GM18499 (cell line): ENCODE results near the gene EEA1.

Experiments
- ATAC-seq: cut with Tn5 transposase; IDR thresholded peaks from one replicate; pipeline ENCODE4 v1.9.1; 2021; ENCODE audit warnings: moderate number of reproducible peaks; ENCODE audit not compliant: insufficient read depth, unreplicated experiment

The EEA1 gene

DNA sequence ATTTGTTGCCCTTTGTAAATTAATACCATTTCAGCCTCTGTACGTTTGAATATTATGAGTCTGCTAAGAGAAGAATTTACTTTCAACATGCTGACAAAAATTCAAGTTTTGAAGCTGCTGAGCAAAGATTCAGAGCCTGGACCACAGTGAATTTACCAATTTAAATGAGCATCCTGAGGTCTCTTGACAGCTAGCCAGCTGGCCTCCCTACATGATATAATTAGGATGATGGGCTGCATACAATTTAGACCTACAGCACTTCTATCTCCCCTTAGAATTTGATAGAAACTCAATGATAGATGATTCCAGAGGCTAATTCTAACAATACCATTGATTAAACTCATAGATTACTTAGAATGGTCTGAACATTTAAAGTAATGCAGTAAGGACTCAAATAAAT is 10.0 kb upstream of the EEA1 start:
- ATAC-seq: no peak

DNA sequence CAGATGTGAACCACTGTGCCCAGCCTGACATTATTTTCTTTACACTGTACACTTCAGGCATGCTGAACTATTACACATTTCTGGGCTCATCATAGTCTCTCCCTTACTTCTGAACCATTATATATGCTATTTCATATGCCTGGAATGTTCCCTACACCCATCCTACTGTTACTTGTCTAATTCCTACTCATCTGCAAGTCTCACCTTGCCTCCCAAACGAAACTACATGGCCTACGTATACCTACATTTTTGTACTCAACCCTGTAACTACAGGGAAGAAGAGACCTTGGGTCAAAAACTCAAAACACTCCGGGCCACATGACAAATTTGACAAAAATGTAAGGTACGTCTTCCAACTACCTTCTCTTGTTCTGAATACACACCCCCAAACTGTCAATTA is 9.5 kb upstream of the EEA1 start:
- no peak for ATAC-seq

DNA sequence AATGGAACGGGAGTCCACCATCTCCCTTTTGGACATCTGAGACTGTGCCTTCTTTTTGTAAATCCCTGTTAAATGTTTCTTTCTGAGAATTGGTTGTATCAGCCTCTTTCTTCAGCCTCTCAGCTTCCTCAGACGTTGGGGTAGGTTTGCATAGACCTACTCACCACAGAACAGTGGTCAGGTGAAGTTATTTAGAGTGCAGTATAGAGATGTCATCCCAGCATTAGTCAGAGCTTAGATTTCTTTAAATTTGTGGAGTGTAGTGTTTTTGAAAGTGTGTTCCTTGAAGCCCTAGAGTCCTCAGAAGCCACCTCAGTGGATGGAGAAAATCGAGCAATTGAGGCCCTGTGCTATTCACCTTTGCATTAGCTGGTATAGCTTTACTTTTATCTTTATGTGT is 8.9 kb upstream of the EEA1 start:
- ATAC-seq: no peak

DNA sequence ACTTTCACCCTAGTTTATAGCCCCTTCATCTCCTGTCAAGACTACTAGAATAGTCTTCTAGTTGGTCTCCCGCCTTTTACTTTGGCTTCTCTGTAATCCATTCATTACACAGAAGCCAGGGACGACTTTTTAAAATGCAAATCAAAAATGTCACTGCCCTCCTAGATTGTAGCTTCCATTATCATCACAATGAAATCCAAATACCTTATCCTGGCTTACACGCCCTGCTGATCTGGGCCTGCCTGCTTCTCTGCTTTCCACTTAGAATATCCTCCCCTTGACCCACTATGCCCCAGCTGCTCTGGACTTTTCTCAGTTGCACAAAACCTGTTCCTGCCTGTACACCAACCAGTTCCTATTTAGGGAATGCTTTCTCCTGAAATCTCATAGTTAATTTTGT is 4.5 kb upstream of the EEA1 start:
- no peak for ATAC-seq

DNA sequence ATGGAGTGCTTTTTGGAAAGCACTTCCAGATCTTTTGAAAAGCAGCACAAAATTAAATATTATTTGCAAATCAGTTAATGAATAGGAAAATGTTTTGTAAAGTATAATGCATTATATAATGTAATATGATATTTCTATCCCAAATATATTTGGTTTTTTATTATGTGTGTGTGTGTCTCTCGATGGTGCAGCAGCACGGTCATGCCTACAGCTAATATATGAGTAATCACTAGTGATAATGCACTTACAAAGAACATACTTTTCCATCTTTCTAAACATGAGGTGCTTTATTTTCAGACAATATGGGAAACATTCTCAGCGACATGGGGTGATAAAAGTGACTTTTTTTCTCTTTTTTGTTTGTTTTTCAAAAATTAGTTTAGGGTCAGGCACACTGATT is 1.3 kb upstream of the EEA1 start:
- ATAC-seq: no peak

DNA sequence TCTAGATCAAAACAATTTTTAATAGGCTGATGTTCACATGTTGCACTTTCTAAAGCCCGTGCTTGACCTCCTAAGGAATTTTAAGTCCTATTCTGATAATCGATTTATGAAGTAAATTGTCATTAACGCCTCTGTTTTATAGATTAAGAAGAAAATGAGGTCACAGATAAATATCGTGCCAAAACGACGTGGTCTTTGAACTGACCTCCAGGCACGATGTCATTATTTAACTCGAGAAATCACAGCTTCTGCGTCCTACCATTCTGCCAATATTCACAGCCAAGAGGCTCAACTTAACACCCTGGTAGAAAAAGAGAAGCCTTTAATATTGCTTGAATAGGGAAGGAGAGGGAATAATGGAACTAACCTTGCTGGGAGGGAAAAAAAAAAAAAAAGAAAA is 888 bp upstream of the EEA1 start:
- no peak for ATAC-seq

DNA sequence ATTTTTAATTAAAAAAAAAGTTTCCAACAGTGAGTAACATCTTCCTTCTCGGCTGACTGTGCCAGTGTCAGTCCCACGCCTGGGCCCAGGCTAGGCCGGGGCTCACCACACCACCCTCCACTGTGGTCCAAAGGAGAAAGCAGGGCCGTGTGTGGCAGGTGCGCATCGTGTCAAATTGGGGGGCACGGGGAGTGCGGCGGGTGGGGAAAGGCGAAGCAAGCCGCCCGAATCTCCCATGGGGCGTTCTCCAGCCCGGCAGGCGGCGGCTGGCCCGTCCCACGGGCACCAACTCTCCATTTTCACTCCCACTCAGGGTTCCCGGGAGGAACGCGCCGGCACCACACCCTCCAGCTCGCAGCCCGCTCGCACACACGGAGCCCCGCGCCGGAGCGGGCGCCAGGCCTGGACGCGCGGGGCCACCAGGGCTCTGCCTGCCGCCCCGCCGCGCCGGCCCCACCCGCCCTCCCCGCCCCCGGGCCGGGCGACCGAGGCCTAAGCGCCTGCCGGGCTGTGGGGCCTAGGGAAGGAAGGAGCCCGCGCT is 604 bp downstream of the EEA1 start:
- no peak for ATAC-seq

DNA sequence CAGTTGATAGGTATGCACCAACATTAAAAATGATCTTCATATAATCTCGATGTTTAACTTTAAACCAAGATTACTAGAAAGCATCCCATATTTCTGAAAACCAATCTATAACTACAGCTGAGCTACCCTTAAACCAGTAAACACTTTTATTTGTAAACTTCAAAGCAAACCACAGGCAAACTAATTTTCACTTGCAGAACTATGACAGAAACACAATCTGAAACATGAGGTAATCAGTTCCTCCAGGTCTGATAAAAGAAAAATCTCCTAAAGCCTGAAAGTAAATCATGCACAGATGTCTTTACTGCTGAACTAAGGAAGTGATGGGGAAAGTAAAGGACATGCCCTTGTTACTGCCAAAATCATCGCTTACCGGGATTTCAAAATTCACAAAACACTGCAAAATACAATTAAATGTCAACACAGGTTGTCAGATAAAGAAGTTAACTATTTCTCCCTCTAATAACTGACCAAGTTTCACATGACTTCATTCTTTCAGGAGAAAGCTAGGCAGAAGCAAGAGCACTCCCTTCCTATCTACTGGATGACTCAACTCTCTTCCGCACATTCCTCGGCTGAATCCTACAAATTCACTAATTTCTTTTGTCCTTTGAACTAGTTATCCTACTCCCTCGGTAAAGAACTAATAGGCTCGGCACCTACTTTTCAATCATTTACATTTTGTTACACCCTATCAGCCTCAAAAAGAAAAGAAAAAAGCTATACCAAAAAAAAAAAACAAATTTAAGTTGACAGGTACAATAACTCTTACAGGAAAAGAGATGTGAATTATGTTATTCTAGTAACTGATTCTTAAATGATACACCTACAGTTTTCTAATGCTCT is 1.4 kb downstream of the EEA1 start:
- peak; percentile 25 for ATAC-seq

DNA sequence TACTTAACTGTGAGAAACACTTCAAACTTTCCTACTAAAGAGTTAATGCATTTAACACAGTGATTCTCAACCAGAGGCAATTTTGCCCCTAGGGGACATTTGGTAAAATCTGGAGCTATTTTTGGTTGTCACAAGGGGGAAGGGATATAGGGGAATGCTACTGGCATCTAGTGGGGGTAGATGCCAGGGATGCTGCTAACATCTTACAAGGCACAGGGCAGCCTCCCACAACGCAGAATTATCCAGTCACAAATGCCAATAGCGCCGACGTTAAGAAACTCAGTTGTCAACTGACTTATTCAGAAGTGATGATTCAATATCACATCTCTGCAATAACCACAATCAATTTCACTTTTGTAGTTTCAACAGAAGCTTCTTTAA is 2.0 kb downstream of the EEA1 start:
- peak; percentile 11 for ATAC-seq

DNA sequence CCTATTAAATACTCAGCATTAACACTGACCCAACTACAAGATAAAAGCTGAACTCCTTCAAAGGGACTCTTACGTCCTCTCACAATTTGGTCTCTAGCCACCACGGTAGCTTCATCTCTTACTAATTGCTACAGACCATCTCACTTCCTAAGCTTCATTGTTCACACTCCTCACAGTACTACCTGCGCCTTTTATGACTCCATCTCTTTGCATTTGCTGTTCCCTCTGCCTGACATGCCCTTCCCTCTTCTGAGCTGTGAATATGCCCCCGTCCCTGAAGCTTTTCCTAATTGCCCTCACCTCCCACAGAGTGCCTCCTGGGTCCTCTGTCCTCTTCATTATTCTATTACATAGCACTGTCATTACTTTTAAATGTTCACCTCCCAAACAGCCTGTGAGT is 2.5 kb downstream of the EEA1 start:
- ATAC-seq: no peak

DNA sequence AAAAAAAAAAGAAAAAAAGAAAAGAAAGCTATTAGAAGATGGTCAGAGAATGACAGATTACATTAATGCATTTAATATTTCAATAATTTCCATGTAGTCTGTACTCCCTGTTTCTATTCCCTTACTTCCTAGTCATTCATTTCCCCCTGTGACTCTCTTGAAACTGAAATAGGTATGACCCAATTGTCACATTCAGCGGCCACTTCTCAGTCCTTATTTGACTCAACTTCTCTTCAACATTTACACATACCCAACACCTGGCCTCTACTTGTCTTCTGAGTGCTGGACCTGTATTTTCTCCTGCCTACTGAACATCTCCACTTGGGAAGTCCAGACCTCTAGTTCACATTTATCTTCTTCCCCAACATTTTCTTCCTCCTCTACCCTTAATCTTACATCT is 7.2 kb downstream of the EEA1 start:
- ATAC-seq: peak; percentile 76

DNA sequence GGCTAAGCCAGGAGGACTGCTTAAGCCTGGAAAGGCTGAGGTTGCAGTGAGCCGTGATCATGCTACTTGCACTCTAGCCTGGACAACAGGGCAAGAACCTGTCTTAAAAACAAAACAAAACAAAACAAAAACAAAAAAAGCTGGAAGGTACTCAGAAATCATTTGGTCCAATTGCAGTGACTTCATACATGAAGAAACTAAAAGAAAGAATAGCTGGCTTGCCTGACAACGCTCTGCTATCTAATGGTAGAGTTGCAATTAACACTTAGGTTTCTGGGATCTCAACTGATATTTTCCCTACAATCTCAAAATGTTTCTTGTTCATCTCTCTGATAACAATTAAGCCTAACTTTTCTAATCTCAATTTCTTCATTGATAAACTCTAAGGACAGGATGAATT is 13.7 kb downstream of the EEA1 start:
- ATAC-seq: no peak

DNA sequence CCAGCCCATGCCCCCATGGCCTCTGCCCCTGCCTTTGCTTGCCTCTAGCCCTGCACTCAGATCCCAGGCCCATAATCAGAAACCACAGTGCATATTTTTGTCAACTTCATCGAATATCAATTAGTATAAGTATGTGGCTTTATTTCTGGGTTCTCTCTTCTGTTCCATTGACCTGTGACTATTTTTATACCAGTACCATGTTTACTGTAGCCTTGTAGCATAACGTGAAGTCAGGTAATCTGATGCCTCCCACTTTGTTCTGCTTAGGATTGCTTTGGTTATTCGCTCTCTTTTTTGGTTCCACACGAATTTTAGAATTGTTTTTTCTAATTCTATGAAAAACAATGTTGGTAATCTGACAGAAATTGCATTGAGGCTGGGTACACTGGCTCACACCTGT is 14.9 kb downstream of the EEA1 start:
- ATAC-seq: no peak

DNA sequence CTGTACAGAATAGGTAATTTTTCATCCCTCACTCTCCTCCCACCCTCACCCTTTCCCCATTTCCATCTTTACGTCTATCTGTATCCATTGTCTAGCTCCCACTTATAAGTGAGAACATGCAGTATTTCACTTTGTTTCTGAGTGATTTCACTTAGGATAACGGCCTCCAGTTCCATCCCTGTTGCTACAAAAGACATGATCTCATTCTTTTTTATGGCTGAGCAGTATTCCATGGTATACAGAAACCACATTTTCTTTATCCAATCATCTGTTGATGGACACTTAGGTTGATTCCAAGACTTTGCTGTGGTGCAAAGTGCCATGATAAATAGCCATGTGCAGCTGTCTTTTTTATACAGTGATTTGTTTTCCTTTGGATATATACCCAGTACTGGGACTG is 16.4 kb downstream of the EEA1 start:
- no peak for ATAC-seq

DNA sequence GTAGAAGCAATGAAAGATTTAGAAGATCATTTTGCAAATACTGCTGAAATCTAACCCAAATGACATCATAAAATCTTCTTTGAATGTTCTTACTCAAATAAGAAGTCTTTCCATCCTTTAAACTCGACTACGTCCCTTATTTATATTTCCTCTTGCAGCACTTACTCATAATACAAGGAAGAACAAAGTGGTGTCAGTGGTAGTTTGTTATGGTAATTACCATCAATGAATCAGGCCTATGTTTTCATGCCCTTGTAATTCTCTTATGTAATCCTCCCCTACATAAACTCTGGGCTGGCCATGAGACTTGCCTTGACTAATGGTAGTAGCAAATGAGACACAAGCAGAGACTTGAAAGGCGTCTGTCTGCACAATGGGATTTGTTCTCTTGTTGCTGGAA is 17.0 kb downstream of the EEA1 start:
- no peak for ATAC-seq

DNA sequence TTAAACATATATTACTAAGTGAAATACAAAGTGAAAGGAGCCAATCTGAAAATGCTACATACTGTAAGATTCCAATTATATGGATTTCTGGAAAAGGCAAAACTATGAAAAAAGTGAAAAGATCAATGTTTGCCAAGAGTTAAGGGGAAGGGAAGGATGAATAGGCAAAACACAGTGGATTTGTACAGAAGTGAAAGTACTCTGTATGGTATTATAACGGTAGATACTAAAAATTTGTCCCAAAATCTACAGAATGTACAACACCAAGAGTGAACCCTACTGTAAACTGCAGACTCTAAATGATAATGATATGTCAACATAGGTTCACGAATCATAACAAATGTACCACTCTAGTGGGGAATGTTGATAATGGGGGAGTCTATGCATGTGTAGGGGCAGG is 17.8 kb downstream of the EEA1 start:
- ATAC-seq: no peak

DNA sequence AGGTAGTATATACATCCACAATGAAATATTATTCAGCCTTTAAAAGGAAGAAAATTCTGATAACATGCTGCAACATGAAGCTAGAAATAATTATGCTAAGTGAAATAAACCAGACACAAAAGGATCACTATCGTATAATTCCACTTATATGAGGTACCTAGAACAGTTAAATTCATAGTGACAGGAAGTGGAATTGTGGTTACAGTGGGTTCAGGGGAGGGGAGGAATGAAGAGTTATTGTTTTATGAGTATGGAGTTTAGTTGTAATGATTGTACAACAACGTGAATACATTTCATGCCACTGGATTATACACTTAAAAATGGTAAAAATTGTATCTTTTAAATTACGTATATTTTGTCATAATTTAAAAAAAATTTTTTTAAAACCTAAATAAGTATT is 21.0 kb downstream of the EEA1 start:
- no peak for ATAC-seq

DNA sequence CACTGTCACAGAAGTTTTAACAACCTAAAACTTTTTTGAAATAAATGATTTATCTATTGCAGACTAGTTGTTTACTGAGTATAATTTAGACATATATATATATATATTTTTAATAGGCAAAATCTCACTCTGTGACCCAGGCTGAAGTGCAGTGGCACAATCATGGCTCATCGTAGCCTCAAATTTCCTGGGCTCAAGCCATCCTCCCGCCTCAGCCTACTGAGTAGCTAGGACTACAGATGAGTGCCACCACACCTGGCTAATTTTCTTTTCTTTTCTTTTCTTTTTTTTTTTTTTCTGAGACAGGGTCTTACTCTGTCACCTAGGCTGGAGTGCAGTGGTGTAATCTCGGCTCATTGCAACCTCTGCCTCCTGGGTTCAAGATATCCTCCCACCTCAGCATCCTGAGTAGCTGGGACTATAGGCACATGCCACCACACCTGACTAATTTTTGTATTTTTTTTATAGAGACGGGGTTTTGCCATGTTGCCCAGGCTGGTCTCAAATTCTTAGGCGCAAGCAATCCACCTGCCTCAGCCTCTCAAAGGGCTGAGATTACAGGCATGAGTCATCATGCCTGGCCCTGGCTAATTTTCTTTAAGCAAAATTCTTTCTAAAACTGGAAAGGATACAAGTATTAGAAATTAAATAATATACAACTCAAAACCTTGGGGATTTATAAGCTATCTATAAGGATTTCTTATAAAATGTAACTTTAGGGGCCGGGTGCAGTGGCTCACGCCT is 23.1 kb downstream of the EEA1 start:
- ATAC-seq: no peak

DNA sequence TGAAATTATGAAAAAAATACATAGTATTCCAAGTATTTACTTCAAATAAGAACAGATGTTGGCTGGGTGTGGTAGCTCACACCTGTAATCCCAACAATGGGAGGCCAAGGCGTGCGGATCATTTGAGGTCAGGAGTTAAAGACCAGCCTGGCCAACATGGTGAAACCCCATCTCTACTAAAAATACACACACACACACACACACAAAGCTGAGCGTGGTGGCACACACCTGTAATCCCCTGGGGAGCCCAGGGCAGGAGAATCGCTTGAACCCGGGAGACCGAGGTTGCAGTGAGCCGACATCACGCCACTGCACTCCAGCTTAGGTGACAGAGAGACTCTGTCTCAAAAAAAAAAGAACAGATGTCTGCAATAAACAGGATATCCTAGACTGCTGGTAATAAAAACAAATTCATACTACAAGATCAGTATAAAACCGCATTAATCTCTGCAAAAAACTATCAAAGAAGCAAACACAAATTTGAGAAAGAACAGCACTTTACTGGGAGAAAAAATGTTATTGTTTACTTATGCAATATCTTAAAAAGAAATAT is 23.8 kb downstream of the EEA1 start:
- no peak for ATAC-seq

DNA sequence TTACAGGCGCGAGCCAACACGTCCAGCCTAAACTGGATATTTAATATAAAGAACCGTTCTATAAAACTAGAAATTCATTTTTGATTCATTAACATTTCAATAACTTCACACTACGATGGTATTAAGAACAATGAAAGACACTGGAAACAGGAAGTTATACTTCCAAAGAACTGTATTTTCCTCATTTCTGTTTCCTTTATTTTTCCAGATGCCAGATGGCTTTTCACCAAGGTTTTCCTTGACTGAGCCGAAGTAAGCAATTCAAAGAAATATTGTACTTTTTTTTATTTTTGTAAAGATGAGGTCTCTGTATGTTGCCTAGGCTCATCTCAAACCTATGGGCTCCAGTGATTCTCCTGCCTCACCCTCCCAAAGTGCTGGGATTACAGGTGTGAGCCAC is 28.2 kb downstream of the EEA1 start:
- no peak for ATAC-seq

DNA sequence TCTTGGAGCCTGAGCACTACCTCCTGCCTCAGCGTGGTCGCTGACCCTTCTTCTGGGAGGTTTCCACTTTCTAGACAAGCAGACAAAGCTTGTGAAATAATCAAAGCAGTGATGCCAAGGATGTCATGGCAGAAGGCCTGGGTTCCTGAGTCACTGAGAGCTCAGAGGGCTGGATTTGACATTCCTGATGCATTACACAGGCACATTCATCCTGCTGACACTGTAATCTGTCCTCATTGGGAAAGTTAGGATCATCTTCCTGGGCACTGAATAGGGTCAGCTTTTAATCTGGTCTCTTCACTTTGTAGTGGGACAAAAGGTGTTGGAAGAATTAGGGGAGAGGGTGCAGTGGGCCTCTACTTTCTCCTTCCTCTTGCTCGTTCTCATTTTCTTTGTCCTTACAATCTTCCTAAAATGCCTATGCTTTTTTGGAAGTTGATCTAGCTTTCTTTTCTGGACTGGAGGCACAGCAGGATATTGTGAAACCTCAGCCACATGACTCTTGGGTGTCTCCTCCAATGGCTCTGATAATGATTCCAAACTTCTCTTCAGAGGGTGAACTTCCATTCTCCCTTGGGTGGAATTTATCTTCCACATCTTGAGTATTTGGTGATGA is 29.6 kb downstream of the EEA1 start:
- ATAC-seq: no peak
